Fibroblast of skin of scalp (primary cell): ENCODE results near the gene TIMP1.

Experiments
- DNase-seq: peaks from one replicate; pipeline ENCODE4 v3.0.0-alpha.2; 2013

The TIMP1 gene

DNA sequence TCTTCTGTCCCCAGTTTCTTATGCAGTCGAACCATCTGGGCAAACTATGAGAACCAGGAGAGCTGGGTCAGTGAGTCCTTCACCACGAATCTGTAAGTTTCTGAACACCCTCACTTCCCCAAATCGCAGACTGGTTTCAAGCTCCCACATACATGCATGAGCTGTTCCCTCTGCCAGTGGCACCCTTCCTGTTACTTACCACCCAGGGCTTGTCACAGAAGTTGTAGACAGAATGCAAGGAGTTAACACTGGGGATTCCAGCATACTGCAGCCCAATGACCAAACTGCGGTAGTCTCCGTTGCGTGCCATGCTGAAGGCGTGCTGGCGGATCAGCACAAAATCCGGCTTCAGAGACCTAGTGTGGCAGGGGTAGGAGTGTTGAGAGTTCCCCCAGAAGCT lies 22.8 kb downstream of the TIMP1 start:
- DNase-seq, result no peak

DNA sequence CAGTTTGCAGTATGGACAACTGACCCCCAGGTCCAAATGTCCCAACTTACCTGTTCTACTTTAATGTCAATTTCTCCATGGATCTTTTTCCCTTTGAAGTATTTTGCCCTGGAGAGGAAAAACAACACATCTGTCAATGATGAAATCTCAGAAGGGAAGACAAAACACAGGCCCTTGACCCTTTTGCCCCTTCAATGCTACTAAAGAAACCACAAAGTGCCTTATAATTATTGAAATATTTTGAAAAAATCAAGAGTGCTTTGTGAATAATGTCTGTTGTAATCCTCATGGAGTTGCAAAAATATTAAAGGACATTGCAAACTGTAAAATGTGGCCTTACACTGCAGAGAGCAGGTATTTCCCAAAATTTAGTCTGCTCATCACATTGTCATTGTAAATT lies 24.9 kb downstream of the TIMP1 start:
- no peak for DNase-seq

DNA sequence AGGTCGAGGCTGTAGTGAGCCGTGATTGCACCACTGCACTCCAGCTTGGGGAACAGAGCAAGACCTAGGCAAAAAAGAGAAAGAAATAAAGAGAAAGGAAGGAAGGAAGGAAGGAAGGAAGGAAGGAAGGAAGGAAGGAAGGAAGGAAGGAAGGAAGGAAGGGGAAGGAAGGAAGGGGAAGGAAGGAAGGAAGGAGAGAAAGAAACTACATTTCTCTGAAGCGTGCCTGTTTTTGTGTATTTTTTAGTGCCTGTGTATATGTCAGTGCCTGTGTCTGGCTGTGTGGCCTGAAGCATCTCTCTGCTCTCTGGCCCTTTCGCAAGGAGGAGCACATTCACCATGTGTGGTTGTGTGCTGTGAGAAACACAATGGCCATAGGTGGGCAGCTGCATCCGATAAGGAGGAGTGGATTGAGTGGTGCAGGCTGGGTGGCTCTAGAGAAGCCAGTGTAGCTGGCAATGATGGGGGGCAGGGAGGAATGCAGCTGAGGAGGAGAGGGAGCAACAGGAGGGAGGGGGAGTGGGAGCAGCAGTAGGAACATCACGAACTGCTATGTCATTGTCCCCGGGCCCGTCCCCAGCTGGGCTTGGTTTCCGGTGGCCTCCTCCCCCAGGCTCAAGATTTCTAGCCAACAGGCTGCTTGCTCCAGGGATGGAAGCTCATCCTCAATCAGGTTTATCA lies 26.0 kb downstream of the TIMP1 start:
- DNase-seq, result no peak

DNA sequence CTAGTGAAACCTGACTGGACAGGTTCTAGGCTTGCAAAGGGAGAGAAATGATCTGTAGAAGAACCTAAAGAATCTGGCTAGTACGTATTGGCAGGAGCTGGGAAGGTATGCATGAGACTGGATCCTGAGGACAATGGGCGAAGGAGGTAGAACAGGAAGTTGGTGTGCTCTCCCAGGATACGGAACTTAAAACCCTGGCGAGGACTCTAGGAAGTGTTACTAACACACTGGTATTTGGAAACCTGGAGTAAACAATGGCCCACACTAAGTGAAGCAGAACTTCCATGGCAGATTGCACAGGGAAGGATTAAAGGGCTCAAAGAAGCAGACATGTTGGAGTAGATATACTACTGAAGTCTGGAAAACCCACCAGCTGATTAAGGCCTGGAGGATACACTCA lies 28.3 kb downstream of the TIMP1 start:
- DNase-seq, result no peak

DNA sequence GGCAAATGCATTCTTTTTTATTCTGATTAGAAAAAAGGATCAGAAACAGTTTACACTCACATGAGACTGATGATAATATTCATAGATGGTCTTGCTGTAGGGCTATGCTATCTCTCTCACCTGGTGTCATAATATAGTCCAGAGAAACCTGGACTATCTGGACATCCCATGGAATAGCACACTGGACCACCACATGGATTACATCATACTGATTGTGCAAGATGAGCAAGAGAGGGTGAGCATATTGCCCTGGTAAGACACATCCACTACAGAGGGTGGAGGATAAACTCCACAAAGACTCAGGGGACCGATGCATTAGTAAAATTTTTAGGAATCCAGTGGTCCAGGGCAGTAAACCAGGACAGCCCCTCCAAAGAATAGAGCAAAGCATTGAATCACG lies 29.3 kb downstream of the TIMP1 start:
- no peak for DNase-seq

DNA sequence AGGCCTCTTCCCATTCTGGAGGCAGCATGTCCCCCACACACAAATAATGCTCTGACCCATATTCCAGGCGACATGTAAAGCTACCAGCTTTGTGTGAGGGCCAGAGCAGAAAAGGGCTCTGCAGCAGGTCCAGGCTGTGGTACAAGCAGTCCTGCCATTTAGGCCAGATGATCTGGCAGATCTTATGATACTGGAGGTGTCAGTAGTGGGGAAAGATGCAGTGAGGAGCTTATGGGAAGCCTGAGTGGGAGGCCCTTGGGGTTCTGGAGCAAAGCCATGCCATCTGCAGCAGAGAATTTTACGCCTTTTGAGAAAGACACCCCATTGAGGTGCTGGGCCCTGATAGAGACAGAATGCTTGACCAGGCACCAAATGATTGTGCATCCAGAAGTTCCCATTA lies 29.7 kb downstream of the TIMP1 start:
- no peak for DNase-seq

DNA sequence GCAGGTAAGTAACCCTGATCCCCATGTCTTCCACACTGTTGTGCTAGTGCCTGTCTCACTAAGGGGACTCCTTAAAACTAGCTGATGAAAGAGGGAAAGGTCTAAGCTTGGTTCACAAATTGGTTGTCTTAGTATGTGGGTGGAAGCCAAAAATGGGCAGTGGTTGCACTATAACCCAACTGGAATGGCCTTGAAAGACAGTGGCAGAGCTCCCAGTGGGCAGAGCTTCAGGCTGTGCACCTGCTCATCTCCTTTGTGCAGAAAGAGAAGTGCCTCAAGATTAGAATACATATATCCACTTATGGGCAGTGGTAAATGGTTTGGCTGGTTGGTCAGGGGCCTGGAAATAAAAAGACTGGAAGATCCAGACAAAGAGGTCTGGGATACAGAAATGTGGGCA lies 30.2 kb downstream of the TIMP1 start:
- no peak for DNase-seq

DNA sequence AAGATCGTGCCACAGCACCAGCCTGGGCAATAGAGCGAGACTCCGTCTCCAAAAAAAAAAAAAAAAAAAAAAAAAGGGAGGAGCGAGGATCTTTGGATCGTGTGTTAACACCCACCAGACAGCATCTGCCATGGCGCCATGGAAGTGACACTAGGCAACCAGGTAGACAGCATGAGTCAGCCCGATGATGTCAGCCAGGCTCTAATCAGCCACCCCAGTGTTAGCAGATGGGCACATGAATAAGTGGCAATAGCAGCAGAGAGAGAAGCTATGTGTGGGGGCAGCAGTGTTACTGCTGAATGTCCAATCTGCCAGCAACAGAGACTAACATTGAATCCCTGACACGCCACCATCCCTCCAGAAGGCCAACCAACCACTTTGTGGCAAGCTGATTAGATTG lies 30.8 kb downstream of the TIMP1 start:
- DNase-seq, result no peak

DNA sequence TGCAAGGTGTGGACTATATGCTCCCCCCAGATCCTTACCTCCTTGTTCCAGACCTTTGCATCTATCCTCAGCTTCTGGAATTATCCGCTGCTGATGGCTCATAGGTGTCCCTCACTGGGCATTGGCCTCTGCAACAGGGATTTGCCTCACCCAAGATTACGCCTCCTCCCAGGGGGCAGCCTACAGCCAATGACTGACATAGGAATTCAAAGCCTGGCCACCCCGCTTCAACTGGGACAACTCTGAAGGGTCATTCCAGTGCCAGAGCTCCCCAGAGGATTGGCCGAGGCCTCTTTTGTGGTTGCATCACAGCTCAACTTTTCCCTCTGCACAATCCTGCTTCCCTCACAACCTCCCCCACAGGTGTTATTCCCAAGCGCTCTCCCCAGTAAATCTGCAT lies 32.4 kb downstream of the TIMP1 start:
- no peak for DNase-seq

DNA sequence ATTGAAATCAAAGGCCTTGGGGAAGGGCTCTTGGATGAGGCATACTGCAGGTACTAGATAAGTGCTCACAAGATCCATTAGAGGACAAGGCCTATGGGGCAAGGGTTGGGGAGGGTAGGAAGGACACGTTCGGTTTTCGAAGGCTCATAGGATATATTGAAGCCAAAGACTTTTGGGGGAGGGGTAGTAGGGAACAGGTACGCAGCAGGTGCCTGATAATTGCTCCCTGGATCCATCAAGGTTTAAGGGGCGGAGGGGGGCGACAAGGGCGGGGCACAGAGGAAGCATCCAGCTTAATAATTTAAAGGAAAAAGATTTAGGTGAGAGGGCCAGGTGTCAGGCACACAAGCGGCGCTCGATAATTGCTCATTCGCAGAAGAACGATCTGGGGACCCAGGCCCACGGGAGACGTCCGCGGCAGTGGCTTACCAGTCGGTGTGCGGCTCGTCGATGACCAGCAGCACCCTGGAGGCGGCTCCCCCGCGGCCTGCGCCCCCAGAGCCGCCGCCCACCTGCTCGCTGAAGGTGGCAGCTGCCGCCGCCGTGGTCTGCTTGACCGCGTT lies 36.8 kb downstream of the TIMP1 start:
- DNase-seq, result no peak

DNA sequence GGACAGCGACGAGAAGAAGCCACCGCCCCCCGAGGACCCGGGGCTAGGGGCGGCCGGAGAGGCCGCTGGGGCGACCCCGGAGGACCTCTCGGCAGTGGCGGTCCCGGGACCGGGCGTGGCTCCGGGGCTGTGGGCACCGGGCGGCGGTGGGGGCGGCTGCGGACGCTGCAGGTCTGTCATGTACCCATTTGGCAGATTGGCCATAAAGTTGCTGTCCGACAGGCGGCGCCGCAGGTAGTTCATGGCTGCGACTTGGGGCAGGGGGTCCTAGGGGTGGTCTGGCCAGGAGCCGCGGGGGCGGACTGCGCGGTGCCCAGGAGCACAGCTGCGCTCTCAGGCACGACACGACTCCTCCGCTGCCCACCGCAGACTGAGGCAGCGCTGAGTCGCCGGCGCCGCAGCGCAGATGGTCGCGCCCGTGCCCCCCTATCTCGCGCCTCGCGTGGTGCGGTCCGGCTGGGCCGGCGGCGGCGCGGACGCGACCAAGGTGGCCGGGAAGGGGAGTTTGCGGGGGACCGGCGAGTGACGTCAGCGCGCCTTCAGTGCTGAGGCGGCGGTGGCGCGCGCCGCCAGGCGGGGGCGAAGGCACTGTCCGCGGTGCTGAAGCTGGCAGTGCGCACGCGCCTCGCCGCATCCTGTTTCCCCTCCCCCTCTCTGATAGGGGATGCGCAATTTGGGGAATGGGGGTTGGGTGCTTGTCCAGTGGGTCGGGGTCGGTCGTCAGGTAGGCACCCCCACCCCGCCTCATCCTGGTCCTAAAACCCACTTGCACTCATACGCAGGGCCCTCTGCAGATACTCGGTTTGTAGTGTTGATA lies 37.5 kb downstream of the TIMP1 start, which contains the start of gene SYN1:
TSS of gene SYN1 (minus strand) at position 372 of the 817 bp plus-strand sequence. CDS start at position 243, 129 bp downstream.
- peak; percentile 80 for DNase-seq

DNA sequence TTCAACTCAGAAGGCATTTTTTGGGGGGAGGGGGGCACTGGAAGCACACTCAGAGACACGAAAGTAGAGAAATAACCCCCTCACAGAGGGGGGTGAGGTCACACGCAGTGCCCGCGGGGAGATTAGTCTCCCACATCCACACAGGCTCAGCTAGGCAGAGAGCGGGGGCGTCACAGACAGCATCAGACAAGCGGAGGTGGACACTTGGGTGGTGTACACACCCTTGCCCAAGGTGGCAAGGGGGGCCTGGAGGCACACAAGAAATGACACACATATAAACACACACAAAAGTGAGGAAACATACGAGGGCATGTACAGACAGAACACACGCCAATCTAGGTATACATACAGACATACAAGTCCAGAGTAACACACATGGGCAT lies 38.1 kb downstream of the TIMP1 start:
- DNase-seq, result no peak

DNA sequence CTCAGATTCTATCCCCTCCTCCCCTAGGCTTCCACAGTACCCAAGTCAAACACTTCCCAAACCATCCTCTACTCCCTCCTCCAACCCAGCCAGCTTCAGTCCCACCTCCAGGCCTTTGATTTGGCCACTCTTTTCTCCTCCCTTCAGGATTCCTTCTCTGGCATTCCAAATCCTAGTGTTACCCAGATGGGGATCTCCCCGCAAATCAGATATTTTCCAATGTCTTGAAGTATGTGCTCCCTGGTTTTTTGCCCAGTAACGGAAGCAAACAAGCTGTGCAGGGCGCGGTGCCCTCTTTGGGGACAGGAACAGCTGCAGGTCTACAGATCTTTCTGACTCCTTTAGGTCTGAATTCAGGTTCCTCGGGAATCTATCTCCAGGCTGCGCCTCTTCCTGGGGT lies 39.6 kb downstream of the TIMP1 start:
- no peak for DNase-seq

DNA sequence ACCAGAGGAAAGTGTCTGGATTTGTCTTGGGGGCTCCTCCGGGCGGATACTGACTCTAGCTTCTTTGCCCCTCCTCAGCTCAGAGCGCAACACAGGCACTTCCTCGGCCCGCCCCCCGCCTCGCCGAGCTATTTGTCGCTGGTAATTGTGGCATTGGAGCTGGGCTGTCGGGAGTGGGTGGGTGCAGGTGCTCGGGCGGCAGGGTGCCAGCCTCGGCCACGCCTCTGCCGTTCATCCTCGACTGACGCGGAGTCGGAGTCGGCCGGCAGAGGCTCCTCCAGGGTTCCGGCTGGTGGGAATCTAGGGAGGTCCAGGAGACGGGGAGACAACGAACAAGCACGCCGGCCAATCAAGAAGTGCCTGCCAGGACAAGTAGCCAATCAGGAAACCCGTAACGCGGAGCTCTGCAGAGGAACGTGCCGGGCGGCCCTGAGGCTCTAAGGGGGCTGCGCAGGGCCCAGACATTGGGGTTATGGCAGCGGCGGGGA lies 41.3 kb downstream of the TIMP1 start:
- peak; percentile 74 for DNase-seq

DNA sequence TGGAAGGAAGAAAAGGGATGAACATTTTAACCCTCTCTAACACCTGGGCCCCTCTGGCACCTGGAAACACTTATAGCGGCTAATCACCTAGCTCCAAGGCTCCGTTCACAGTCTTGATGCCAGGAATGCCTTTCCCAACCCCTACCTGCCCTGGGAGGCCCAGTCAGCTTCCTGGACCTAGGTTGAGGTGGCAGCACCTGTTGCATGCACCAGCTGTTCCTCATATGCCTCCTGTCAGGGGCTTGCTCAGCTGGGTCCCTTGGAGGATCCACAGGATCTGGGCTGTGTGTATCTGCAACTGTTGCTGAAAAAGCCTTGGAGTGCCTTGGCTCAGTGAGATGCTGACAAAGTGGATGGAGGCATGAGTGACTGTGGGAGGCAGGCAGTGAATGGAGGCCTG lies 43.1 kb downstream of the TIMP1 start:
- no peak for DNase-seq

DNA sequence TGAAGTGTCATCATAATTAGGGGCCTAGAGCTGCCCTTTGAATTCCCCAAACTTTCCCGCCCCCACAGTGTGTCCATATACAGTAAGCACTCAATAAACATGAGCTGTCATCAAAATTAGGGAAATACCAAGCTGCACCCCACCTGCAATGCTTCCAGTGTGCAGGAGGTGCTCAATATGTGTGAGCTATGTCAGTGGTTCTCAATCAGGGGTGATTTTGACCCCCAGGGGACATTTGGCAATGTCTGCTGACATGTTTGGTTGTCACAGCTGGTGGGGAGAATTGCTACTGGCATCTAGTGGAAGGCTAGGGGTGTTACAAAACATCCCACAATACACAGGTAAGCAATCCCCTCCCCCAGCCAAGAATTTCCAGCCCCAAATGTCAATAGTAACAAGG lies 46.7 kb downstream of the TIMP1 start:
- DNase-seq, result no peak

DNA sequence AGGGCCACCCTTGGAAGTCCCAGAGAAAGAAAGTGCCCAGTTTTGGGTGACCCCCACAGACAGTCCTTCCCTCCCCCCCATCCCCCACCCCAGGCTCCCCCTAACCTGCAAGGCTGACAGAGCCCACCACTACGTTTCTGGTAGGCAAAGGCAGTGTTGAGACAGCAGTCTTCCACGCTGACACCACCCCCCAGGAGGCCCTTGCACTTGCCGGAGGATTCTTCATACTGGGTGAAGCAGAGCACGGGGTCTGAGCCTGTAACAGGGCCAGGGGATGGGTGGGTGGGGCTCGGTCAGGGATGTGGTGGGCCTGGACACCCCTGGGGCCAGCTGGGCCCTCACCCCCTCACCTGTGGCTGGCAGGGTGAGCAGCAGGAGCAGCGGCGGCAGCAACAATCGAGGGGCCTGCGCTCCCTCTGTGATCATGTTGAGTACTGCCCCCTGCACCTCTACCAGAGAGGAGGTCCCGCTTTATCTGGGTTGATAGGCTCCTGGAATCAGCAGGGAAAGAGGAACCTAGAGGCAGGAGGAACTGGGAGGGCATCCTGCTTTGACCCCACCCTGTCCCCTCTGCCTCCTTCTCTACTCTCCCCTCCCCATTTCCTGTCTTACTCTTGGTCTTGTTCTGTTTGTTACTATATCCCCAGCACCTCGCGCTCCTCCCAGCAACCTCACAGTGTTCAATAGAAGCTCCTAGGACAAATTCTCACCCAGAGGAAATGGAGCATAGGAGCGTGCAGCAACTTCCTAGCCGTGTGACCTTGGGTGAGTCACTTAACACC lies 47.4 kb downstream of the TIMP1 start, which contains the start of gene CFP:
TSS of gene CFP (minus strand) at position 512 of the 782 bp plus-strand sequence. CDS start at position 426, 86 bp downstream.
- no peak for DNase-seq

DNA sequence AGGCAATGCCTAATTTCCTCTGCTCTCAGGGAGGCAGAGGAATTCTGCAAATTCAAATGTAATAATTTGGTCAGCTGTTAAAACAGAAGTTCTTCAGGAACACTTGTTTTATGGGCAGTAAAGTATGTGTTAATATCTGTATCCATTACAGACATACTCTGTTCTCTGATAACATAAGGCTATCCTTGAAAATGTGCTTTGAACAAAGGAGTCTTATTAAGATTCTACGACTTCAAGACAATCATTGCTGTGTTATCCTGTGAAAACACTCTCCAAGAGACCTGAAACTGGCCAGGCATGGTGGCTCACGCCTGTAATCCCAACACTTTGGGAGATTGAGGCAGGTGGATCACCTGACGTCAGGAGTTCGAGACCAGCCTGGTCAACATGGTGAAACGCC lies 49.4 kb downstream of the TIMP1 start:
- no peak for DNase-seq

DNA sequence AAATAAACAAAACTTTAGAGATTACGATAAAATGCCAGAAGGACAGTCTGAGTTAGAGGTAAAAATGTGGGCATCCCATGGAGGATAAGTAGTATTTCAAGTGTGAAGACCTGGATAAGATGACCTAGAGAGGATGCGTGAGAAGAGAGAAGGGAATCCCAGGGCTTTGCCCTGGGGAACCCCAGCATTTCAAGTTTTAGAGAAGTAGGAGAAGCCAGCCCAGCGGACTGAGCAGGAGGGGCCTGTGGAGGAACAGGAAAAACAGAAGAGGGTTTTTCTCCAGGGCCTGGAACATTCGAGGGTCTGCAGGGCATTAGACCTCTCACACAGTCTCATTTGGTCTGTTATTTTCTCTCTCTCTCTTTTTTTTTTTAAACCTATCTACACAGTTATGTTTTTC lies 50.4 kb downstream of the TIMP1 start:
- DNase-seq, result no peak

DNA sequence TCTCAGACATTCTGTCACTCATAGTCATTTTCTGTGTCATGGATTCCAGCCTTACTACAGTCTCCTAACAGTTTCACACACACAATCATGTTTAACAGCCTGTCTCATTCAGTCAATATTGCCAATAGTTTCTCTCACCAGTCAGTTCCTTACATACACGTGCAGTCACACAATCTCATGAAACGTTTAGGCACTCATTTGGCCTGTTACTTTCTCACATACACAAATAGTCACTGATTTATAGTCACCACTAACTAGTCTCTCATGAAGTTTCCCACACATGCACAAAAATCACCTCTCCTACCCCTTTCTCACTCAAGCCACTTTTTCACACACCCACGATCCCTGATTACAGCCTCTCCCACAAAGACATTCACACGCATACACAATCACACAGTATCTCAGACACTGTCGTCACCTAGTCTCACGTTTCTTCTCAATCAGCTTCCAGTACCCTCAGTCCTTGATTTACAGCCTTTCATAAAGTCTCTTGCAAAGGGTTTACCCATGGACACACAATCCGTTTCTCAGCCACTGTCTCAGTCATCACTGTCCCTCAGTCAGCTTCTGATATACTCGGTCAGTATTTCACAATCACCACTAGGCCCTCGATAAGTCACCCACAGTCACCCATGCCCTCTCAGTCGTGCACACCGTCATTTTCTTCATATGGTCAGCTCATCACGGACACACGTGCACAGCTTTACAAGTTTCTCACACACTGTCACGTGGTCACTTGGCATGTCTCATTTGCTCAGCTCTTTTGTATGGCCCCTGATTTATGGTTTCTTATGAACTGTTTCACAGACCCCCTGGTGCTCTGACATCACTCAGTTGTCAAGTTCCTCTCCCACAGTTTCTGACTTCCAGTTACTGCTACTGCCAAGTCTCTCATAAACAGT lies 51.7 kb downstream of the TIMP1 start:
- no peak for DNase-seq

DNA sequence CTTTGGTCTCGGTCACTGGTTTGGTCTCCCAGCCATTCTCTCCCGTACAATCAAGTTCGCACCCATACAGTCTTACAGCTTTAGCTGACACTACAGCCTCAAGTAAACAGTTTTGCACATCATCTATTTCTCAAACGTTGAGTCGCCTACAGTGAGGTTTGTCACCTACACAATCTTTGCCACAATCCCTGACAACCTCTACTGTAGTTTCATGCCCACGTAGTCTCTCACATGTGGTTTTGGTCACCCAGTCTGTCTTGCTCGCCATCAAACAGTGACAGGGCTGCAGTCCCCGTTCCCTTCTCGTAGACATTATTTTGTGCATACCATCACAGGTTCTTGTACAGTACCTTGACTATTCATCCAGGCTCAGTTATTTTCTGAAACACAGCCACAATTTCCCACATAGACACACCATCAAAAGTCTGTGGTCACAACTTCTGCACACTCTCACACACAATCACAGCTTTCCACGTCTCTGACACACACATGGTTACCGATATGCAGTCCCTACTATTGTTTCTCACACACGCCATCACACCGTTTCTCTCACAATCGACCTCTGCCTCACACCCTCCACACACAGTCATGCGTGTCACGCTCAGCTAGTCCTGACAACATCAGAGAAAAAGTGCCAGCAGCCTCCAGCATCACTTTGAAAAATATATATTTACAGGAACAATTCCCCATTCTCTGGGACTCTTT lies 52.8 kb downstream of the TIMP1 start:
- no peak for DNase-seq
